Peyer's patch (tissue), 4 donors: Measurements from ENCODE around the gene TK2. TPM values are rescaled to one million over a fixed set of nuclear protein-coding genes. Genes with fewer than 3 reads are reported as not detected.

Experiments
- DNase-seq, 3 donors: peaks; one replicate each; pipeline ENCODE4 v3.0.0-alpha.2; 2017 to 2019
- H3K27ac ChIP-seq, 4 donors: fragments of 200-600 bp; sonication (generic); one replicate each; pipeline ENCODE4 v1.5.1; 2016 to 2019
- H3K27me3 ChIP-seq, 2 donors: fragments of 200-600 bp; sonication (generic); one replicate each; pipeline ENCODE4 v1.5.1; 2019
- H3K36me3 ChIP-seq, 3 donors: fragments of 200-600 bp; sonication (generic); one replicate each; pipeline ENCODE4 v1.5.1; 2016 to 2019
- H3K4me1 ChIP-seq, 4 donors: fragments of 200-600 bp; sonication (generic); one replicate each; pipeline ENCODE4 v1.5.1; 2016 to 2019
- H3K4me3 ChIP-seq, 4 donors: fragments of 200-600 bp; sonication (generic); 1 replicate in 3 of 4; 2 replicates in 1 of 4; pipeline ENCODE4 v1.5.1; 2016 to 2019; ENCODE audit warnings: mild to moderate bottlenecking in 1 of 4
- H3K9me3 ChIP-seq, 4 donors: fragments of 200-600 bp; sonication (generic); one replicate each; pipeline ENCODE4 v1.5.1; 2016 to 2019; ENCODE audit warnings: mild to moderate bottlenecking in 1 of 4
- CTCF ChIP-seq, 6 experiments: fragments of 450-650 bp in 4 of 6; fragments of 200-600 bp in 2 of 6; sonication (generic) in 1 of 6; IDR thresholded peaks; one replicate each; pipeline ENCODE4 v1.5.1; 2017 to 2019; ENCODE audit warnings: antibody characterized with exemption in 6 of 6, mild to moderate bottlenecking in 3 of 6, moderate library complexity in 1 of 6
- POLR2A ChIP-seq, 2 donors: fragments of 450-650 bp; IDR thresholded peaks; one replicate each; pipeline ENCODE4 v1.5.1; 2017; ENCODE audit warnings: antibody characterized with exemption in 2 of 2, mild to moderate bottlenecking in 2 of 2, moderate library complexity in 2 of 2
- total RNA-seq, 4 donors: library from RNA; depleted of rRNA; stranded (reverse); fragments of >200 nt; gene quantifications; one replicate each; pipeline ENCODE4 v1.1.0, GENCODE V29; 2016

The TK2 gene
- total RNA-seq, 4 donors from 2014 or later = 22.8 to 33.1 (median 27.1) TPM

- peak in 2 of 3 donors; percentile 9 to 13 for DNase-seq
- TF ChIP-seq POLR2A (IDR thresholded peaks at IDR 0.05) (no peak), CTCF (IDR thresholded peaks at IDR 0.05) (no peak)
- Histone ChIP-seq H3K36me3 (no peaks in the 10 kb centered on the region), H3K27ac (no peak overlapping the region), H3K27me3 (no peaks in the 10 kb centered on the region), H3K4me1 (no peaks in the 10 kb centered on the region), H3K9me3 (no peaks in the 10 kb centered on the region), H3K4me3 (no peak overlapping the region)
Measured at GRCh38 chr16:66495440-66495839, 54.5 kb downstream of the TK2 start.

GRCh38 chr16:66494916-66495315 is 55.0 kb downstream of the TK2 start:
- TF ChIP-seq CTCF (IDR thresholded peaks at IDR 0.05) (no peak), POLR2A (IDR thresholded peaks at IDR 0.05) (no peak)
- peak in 1 of 3 donors; percentile 13 for DNase-seq
- H3K27ac ChIP-seq = no peak overlapping the region
- no peaks in the 10 kb centered on the region for H3K9me3 ChIP-seq
- no peak overlapping the region for H3K4me3 ChIP-seq
- no peaks in the 10 kb centered on the region for H3K27me3 ChIP-seq
- H3K36me3 ChIP-seq = no peaks in the 10 kb centered on the region
- H3K4me1 ChIP-seq = no peaks in the 10 kb centered on the region

GRCh38 chr16:66493490-66494401 is 56.2 kb downstream of the TK2 start:
- TF ChIP-seq POLR2A (IDR thresholded peaks at IDR 0.05) = no peak
- TF ChIP-seq CTCF (IDR thresholded peaks at IDR 0.05) = no peak
- DNase-seq = peak in 2 of 3 donors; percentile 28 to 36
- Histone ChIP-seq H3K36me3 (no peaks in the 10 kb centered on the region), H3K27ac (no peak overlapping the region), H3K9me3 (no peaks in the 10 kb centered on the region), H3K4me3 (no peak overlapping the region), H3K4me1 (no peaks in the 10 kb centered on the region), H3K27me3 (no peaks in the 10 kb centered on the region)

- H3K9me3 ChIP-seq = no peaks in the 10 kb centered on the region
- DNase-seq = peak in 2 of 3 donors; percentile 4 to 26
- H3K27ac ChIP-seq = no peak overlapping the region
- H3K27me3 ChIP-seq = no peaks in the 10 kb centered on the region
- no peak overlapping the region for H3K4me3 ChIP-seq
- H3K4me1 ChIP-seq = peaks cover 0 to 5% (median 0%) of the 10 kb centered on the region in 4 donors
- TF ChIP-seq POLR2A (IDR thresholded peaks at IDR 0.05) (no peak), CTCF (IDR thresholded peaks at IDR 0.05) (no peak)
- no peaks in the 10 kb centered on the region for H3K36me3 ChIP-seq
Measured at GRCh38 chr16:66491716-66492064, 58.2 kb downstream of the TK2 start.

- Histone ChIP-seq H3K36me3 (no peaks in the 10 kb centered on the region), H3K4me3 (no peak overlapping the region), H3K4me1 (peaks cover 0 to 5% (median 0%) of the 10 kb centered on the region in 4 donors), H3K27me3 (no peaks in the 10 kb centered on the region), H3K27ac (no peak overlapping the region), H3K9me3 (no peaks in the 10 kb centered on the region)
- DNase-seq = peak in 2 of 3 donors; percentile 39 to 44
- TF ChIP-seq CTCF (IDR thresholded peaks at IDR 0.05) (no peak), POLR2A (IDR thresholded peaks at IDR 0.05) (no peak)
Measured at GRCh38 chr16:66490774-66491715, 58.9 kb downstream of the TK2 start.
